GM21737 (cell line): Measurements from ENCODE around the gene WTAP.
"Not testable (repeated sequence)": the region's sequence is repeated elsewhere in the genome, so short reads cannot be mapped to it uniquely, and the experiment has no call there.

Experiments
- ATAC-seq: cut with Tn5 transposase; IDR thresholded peaks from one replicate; pipeline ENCODE4 v1.9.1; 2021; ENCODE audit warnings: mild to moderate bottlenecking, moderate library complexity; ENCODE audit not compliant: unreplicated experiment

WTAP gene

DNA sequence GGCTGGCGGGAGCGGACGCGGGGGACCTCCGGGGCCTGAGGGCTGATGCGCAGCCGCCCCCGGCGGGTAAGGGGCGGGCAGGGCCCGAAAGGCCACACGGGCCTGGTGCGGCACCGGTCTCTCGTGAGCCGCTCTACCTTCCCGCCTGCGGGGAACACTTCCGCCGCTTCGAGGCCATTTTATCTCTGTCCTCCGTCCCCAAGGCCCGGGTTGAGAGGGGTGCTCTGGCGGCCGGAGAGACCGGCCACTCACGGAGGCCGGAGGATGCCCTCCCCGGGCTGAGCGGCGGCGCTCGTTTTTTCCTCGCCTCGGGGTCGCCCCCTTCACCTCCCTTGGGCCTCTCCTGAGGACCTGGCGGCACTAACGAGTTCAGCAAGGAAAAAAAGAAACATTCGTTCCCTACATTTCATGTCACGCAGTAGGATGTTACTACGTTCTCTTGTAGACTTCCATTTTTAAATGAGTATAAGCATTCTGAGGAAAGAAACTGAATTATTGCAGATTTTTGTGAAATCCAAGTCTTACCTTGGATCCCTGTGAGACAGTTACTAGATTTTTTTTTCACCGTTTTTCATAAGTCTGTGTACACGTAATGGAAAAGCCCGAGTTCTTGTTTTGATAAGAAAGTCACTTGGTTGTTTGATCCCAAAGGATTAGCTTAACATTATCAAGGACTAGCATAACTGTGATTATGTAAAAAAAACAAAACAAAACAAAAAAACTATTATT is 575 bp downstream of the WTAP start:
- ATAC-seq: peak; percentile 31

- no peak for ATAC-seq
Observed at GRCh38 chr6:159728531-159728964, 1.2 kb downstream of the WTAP start.

GRCh38 chr6:159729598-159730331 is 2.5 kb downstream of the WTAP start:
- ATAC-seq: no peak

DNA sequence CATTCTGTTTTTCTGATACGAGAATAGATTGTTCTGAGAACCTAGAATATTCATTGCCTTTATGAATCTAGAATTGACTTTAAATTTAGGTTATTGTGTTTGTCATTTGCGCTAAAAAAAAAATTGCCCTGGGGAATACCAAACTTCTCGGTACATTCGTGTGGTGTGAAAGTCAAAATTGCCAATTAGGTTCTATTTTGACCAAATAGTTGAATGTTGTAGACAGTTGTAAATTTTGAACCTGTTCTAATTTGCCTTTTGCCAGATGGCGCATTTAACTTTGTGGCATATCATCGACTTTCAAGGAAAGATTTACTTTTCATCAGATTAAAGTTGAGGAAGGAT is 3.0 kb downstream of the WTAP start:
- no peak for ATAC-seq

DNA sequence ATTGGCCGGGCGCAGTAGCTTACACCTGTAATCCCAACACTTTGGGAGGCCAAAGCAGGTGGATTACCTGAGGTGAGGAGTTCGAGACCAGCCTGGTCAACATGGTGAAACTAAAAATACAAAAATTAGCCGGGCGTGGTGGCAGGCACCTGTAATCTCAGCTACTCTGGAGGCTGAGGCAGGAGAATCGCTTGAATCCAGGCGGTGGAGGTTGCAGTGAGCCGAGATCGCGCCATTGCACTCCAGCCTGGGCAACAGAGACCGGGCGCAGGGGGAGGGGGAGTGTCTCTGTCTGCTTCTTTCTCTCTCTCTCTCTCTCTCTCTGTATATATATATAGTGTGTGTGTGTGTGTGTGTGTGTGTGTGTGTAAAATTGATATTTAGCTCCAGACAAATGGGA is 5.2 kb downstream of the WTAP start:
- not testable (repeated sequence) for ATAC-seq

DNA sequence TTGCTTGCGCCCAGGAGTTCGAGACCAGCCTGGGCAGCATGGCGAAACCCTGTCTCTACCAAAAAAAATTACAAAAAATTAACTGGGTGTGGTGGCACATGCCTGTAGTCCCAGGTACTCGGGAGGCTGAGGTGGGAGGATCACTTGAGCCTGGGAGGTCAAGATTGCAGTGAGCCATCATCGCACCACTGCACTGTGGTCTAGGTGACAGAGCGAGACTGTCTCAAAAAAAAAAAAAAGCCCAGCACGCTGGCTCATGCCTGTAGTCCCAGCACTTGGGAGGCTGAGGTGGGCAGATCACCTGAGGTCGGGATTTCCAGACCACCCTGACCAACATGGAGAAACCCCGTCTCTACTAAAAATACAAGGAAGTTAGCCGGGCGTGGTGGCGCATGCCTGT is 6.1 kb downstream of the WTAP start:
- ATAC-seq: not testable (repeated sequence)

- ATAC-seq: no peak
Observed at GRCh38 chr6:159736908-159737307, 9.6 kb downstream of the WTAP start.

DNA sequence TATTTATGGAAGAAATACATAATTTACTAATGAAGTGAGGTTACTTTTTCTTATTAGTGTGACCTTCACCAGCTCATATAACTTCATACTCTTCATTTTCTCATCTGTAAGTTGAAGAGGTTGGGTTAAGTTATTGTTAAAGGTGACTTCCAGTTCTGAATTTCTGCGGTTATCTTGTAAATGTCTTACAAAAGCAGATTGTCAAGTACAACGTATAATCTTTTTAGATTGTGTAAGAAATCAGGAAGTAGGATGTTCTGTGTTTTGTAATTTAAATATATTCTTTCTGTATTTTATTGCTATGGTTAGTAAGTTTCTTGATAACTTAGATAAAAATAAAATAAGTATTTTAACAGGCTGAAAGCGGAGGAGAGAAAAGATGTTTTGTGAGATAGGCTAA is 12.0 kb downstream of the WTAP start:
- no peak for ATAC-seq

GRCh38 chr6:159742165-159742564 is 14.9 kb downstream of the WTAP start:
- ATAC-seq: no peak

DNA sequence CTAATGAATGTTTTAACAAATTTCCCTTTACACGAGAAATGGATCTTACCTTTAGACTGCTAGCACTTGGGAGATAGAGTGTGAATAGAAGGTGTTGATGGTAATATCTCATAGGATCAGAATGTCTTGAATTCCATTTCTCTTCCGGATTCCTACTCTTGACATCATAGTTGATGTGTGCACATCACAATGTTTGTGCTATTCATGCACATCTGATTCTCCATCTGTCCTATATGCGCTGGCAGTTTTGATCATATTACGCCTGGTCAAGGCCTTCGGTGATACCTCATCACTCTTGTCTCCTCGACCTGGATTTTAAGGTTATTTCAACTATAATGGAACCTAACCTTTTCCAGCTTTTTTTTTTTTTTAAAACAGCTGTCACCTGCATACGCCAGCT is 17.8 kb downstream of the WTAP start:
- no peak for ATAC-seq

DNA sequence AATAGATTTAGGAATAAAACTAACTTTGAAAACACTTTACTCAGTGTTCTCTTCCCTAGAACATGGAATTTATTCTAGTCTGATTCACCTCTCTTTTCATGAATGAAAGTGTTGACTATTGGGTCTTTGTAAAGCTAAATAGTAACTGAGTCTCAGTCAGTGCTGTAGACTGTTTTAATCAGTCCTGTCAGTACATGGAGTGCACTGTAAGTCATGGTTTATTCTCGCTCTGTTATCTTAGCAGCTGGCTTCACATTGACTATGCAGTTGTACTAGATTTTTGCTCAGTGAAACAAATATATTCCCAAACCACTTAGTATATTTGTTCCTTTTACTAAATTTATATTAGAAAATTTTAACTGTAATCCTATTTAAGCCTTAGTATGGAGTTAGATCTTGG is 19.5 kb downstream of the WTAP start:
- no peak for ATAC-seq

DNA sequence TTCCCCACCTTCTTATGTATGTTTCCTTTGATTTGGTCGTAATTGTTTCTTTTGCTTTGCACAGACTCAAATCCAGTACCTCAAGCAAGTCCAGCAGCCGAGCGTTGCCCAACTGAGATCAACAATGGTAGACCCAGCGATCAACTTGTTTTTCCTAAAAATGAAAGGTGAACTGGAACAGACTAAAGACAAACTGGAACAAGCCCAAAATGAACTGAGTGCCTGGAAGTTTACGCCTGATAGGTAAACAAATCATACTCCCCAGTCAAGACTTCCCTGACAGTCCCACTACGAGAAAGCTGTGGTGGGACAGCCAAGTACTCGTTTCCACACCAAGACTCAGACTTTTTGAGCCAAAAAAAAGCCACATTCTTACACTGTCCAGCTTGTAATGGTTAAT is 20.8 kb downstream of the WTAP start:
- ATAC-seq: not testable (repeated sequence)

DNA sequence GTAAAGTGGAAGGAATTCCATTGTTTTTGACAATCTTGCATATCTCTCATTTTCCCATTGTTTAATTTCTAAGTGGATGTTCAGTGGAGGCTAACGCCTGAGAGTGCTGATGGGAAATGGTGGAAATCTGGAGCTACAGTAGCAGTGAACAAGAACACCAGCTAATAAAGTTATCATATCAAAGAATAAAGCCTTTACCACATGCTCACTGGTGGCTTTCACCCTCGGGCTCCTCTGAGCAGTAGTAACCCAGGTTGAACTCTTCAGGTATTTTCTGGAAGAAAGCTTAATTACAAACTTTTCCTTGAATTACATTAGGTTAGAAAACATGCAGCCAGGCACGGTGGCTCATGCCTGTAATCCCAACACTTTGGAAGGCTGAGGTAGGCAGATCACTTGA is 24.1 kb downstream of the WTAP start:
- no peak for ATAC-seq

DNA sequence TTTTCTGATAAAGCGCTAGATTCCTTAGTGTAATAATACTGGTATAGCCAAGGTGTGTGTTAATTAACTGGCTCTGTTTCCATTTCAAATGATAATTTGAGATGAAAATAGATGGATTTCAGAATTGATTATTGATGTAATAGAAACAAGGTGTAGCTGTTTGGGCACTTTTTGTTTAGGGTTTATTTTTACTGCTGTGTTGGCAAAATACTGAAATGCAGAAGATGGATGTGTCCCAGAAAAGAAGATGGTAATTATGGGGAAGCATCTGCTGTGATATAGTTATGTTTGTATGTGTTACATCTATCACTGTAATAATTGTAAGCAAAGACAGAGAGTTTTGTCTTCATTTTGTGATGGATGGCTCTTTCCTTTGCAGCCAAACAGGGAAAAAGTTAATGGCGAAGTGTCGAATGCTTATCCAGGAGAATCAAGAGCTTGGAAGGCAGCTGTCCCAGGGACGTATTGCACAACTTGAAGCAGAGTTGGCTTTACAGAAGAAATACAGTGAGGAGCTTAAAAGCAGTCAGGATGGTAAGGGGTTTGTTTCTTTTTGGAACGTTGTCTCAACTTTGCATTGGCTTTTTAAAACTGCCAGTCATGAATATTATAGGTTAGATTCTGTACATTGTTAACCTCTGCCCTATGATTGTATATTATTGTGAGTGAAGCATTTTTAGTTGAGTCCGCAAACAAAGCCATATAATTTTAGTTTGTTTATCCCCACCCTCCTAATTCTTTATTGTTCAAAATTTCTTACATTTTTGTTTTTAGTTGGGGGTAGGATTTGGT is 26.0 kb downstream of the WTAP start:
- ATAC-seq: no peak

- ATAC-seq: no peak
Observed at GRCh38 chr6:159754401-159754800, 27.1 kb downstream of the WTAP start.

DNA sequence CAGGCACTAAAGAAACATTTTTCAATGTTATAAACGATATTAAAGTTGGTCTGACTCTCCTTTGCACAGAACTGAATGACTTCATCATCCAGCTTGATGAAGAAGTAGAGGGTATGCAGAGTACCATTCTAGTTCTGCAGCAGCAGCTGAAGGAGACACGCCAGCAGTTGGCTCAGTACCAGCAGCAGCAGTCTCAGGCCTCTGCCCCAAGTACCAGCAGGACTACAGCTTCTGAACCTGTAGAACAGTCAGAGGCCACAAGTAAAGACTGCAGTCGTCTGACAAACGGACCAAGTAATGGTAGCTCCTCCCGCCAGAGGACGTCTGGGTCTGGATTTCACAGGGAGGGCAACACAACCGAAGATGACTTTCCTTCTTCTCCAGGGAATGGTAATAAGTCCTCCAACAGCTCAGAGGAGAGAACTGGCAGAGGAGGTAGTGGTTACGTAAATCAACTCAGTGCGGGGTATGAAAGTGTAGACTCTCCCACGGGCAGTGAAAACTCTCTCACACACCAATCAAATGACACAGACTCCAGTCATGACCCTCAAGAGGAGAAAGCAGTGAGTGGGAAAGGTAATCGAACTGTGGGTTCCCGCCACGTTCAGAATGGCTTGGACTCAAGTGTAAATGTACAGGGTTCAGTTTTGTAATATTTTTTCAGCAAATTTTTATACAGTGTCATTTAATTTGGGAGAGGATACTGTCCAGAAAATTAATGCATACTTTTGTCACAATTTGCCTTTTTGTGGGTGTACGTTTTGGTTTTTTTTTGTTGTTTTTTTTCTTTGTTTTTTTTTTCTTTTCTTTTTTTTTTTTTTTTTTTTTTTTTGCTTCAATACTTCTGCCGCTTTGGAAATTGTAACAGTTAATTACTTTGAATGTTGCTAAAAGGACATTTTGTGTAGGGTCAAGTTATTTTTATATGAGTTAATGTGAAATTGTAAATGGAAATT is 27.9 kb downstream of the WTAP start:
- ATAC-seq: no peak

DNA sequence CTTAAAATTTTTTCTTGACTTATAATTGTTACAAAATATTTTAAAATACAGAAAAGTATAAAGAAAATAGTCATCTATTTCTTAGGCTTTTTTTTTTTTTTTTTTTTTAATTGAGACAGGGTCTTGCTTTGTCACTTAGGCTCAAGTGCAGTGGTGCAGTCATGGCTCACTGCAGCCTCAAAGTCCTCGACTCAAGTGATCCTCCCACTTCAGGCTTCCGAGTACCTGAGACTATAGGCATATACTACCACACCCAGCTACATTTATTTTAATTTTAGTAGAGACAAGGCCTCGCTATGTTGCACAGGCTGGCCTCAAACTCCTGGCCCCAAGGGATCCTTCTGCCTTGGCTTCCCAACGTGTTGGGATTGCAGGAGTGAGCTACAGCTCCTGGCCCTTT is 29.2 kb downstream of the WTAP start:
- ATAC-seq: no peak

GRCh38 chr6:159758031-159759001 is 31.0 kb downstream of the WTAP start:
- ATAC-seq: no peak

- no peak for ATAC-seq
Observed at GRCh38 chr6:159759645-159760044, 32.3 kb downstream of the WTAP start.
